ENCODE measurements around the gene CD55.

GRCh38 chr1:207346513-207346912 is 25.0 kb downstream of the CD55 start:
- TF ChIP-seq RAD21 (IDR thresholded peaks at IDR 0.05; ENCODE audit: low read length): no peak
- no peak for TF ChIP-seq CTCF (IDR thresholded peaks at IDR 0.05)
- TF ChIP-seq POLR2AphosphoS5 (IDR thresholded peaks at IDR 0.05; ENCODE audit: low read depth, low read length): no peak
- TF ChIP-seq, protein P1, sequence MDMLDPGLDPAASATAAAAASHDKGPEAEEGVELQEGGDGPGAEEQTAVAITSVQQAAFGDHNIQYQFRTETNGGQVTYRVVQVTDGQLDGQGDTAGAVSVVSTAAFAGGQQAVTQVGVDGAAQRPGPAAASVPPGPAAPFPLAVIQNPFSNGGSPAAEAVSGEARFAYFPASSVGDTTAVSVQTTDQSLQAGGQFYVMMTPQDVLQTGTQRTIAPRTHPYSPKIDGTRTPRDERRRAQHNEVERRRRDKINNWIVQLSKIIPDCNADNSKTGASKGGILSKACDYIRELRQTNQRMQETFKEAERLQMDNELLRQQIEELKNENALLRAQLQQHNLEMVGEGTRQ (IDR thresholded peaks at IDR 0.05; ENCODE audit: borderline replicate concordance, low read depth, low read length): no peak
- no peak for TF ChIP-seq TCF12 (IDR thresholded peaks at IDR 0.05)
- TF ChIP-seq REST (IDR thresholded peaks at IDR 0.05; ENCODE audit: low read depth, low read length): no peak
- no peak for TF ChIP-seq RFX5 (IDR thresholded peaks at IDR 0.05; ENCODE audit: low read length)
- TF ChIP-seq GATA2 (CRISPR knock-in tag; IDR thresholded peaks at IDR 0.05): no peak
- no peak for TF ChIP-seq TAF1 (IDR thresholded peaks at IDR 0.05; ENCODE audit: borderline replicate concordance, low read depth, low read length)
- TF ChIP-seq FOXJ3 (CRISPR knock-in tag; IDR thresholded peaks at IDR 0.05): no peak
- no peak for TF ChIP-seq SMC3 (IDR thresholded peaks at IDR 0.05; ENCODE audit: low read depth, low read length)
- TF ChIP-seq MEF2A (IDR thresholded peaks at IDR 0.05; ENCODE audit: borderline replicate concordance, low read depth): no peak
- TF ChIP-seq NRF1 (IDR thresholded peaks at IDR 0.05; ENCODE audit: low read depth, low read length): no peak
- TF ChIP-seq EZH2phosphoT487 (IDR thresholded peaks at IDR 0.05; ENCODE audit: borderline replicate concordance, low read depth): no peak
